OCI-LY1 (cell line): ENCODE measurements around the gene PDE3A.

Experiments
- EZH2 ChIP-seq: fragments of 200-600 bp; sonication (generic), shearing (Covaris generic); IDR thresholded peaks from 2 replicates; pipeline ENCODE4 v1.8.0; 2017; ENCODE audit warnings: borderline replicate concordance, mixed run types, mild to moderate bottlenecking, antibody characterized with exemption, low read length, moderate library complexity, mixed read lengths
- TF ChIP-seq, protein P1 (sequence below): fragments of 200-600 bp; sonication (generic), shearing (Covaris generic); IDR thresholded peaks from 2 replicates; pipeline ENCODE4 v1.5.1; 2017; ENCODE audit warnings: mild to moderate bottlenecking, antibody characterized with exemption, low read length, moderate library complexity, mixed read lengths

- TF ChIP-seq, protein P1, sequence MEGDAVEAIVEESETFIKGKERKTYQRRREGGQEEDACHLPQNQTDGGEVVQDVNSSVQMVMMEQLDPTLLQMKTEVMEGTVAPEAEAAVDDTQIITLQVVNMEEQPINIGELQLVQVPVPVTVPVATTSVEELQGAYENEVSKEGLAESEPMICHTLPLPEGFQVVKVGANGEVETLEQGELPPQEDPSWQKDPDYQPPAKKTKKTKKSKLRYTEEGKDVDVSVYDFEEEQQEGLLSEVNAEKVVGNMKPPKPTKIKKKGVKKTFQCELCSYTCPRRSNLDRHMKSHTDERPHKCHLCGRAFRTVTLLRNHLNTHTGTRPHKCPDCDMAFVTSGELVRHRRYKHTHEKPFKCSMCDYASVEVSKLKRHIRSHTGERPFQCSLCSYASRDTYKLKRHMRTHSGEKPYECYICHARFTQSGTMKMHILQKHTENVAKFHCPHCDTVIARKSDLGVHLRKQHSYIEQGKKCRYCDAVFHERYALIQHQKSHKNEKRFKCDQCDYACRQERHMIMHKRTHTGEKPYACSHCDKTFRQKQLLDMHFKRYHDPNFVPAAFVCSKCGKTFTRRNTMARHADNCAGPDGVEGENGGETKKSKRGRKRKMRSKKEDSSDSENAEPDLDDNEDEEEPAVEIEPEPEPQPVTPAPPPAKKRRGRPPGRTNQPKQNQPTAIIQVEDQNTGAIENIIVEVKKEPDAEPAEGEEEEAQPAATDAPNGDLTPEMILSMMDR: no peak
- no peak for TF ChIP-seq EZH2
Observed at GRCh38 chr12:20696181-20696905, 328.0 kb downstream of the PDE3A start.
